H1 (cell line): Measurements from ENCODE around the gene SLC12A2. TPM values are rescaled to one million over a fixed set of nuclear protein-coding genes. Genes with fewer than 3 reads are reported as not detected.

ENCODE experiments used
- CTCF ChIA-PET: fragments of 300-600 bp; sonication (Branson Sonifier 250); formaldehyde crosslinking; loops from one replicate; lab custom pipeline; 2021; ENCODE audit not compliant: partially characterized antibody; lab: Charles Lee
- POLR2A ChIA-PET: fragments of 300-600 bp; sonication (Branson Sonifier 250); formaldehyde crosslinking; loops from one replicate; lab custom pipeline; 2021; ENCODE audit warnings: inconsistent platforms; ENCODE audit not compliant: partially characterized antibody; lab: Charles Lee
- DNase-seq, 2 experiments: peaks; one replicate each; pipeline versions ENCODE4 v3.0.0 to v3.0.0-alpha.2; 2010 to 2022; ENCODE audit warnings: low spot score in 2 of 2, low read depth in 1 of 2, mixed read lengths in 1 of 2
- FAIRE-seq: peaks from 2 replicates; lab custom pipeline; 2011; peaks lifted over from hg19 to GRCh38; lab: Jason Lieb, UNC
- H2AFZ ChIP-seq: 2 replicates; pipeline ENCODE4 v1.8.1; 2012; ENCODE audit warnings: low read length, inconsistent platforms
- H2AK5ac ChIP-seq: 2 replicates; pipeline ENCODE4 v1.6.1; 2013; ENCODE audit warnings: low read depth, low read length
- H2BK120ac ChIP-seq: replicated peaks from 2 replicates; pipeline ENCODE3; 2013; ENCODE audit warnings: low read depth, low read length, inconsistent platforms
- H2BK12ac ChIP-seq: 2 replicates; pipeline ENCODE4 v1.6.1; 2013; ENCODE audit warnings: low read depth, low read length
- H2BK15ac ChIP-seq: 2 replicates; pipeline ENCODE4 v1.6.1; 2013; ENCODE audit warnings: low read length
- H2BK20ac ChIP-seq: 2 replicates; pipeline ENCODE4 v1.6.1; 2013; ENCODE audit warnings: low read length
- H2BK5ac ChIP-seq: 2 replicates; pipeline ENCODE4 v1.6.1; 2013; ENCODE audit warnings: low read depth, low read length
- H3K14ac ChIP-seq: 2 replicates; pipeline ENCODE4 v1.6.1; 2013; ENCODE audit warnings: inconsistent platforms; ENCODE audit not compliant: insufficient read length
- H3K18ac ChIP-seq: 2 replicates; pipeline ENCODE4 v1.6.1; 2013; ENCODE audit warnings: low read length; ENCODE audit errors: extremely low read depth
- H3K23ac ChIP-seq: 2 replicates; pipeline ENCODE4 v1.6.1; 2013; ENCODE audit warnings: inconsistent platforms; ENCODE audit not compliant: insufficient read length
- H3K23me2 ChIP-seq: 2 replicates; pipeline ENCODE4 v1.6.1; 2013; ENCODE audit warnings: low read depth, low read length
- H3K27ac ChIP-seq: 2 replicates; pipeline ENCODE4 v1.6.1; 2011; ENCODE audit warnings: low read depth, low read length, inconsistent platforms
- H3K27me3 ChIP-seq, 4 experiments: replicated peaks in 1 of 4; 1 replicate in 1 of 4; 2 replicates in 3 of 4; pipeline versions ENCODE4 v1.6.1 to v1.8.1; 2011 to 2013; ENCODE audit warnings: low read length in 3 of 4, mild to moderate bottlenecking in 3 of 4, inconsistent platforms in 2 of 4, mixed read lengths in 2 of 4, moderate library complexity in 1 of 4; ENCODE audit not compliant: control insufficient read depth in 3 of 4, insufficient read depth in 3 of 4; ENCODE audit errors: extremely low read depth in 1 of 4
- H3K36me3 ChIP-seq, 4 experiments: 2 replicates each; pipeline versions ENCODE4 v1.6.1 to v1.8.1; 2011 to 2013; ENCODE audit warnings: mild to moderate bottlenecking in 4 of 4, low read length in 3 of 4, moderate library complexity in 2 of 4, control low read depth in 1 of 4, inconsistent platforms in 1 of 4; ENCODE audit not compliant: insufficient read depth in 4 of 4, control insufficient read depth in 2 of 4
- H3K4ac ChIP-seq: replicated peaks from 2 replicates; pipeline ENCODE3; 2013; ENCODE audit warnings: low read length, low read depth, mixed read lengths, inconsistent platforms; ENCODE audit not compliant: insufficient read length
- H3K4me1 ChIP-seq, 4 experiments: replicated peaks in 1 of 4; 1 replicate in 1 of 4; 2 replicates in 3 of 4; pipeline versions ENCODE4 v1.6.1 to v1.8.1; 2011 to 2013; ENCODE audit warnings: low read length in 3 of 4, inconsistent platforms in 2 of 4, mixed read lengths in 1 of 4; ENCODE audit not compliant: insufficient read depth in 4 of 4, control insufficient read depth in 3 of 4
- H3K4me2 ChIP-seq, 2 experiments: 2 replicates each; pipeline versions ENCODE4 v1.6.1 to v1.8.1; 2011 to 2013; ENCODE audit warnings: low read depth in 2 of 2, low read length in 2 of 2, control low read depth in 1 of 2, inconsistent platforms in 1 of 2, mild to moderate bottlenecking in 1 of 2; ENCODE audit not compliant: insufficient read depth in 1 of 2
- H3K4me3 ChIP-seq, 4 experiments: fragments of 200-600, 300-600 bp in 1 of 4; sonication (generic), shearing (Covaris generic), sonication (Bioruptor Twin) in 1 of 4; 2 replicates each; pipeline versions ENCODE4 v1.5.1 to v1.8.1; 2011 to 2016; ENCODE audit warnings: low read length in 4 of 4, low read depth in 3 of 4, control low read depth in 2 of 4, inconsistent platforms in 2 of 4, mild to moderate bottlenecking in 2 of 4, mixed read lengths in 1 of 4, moderate library complexity in 1 of 4; ENCODE audit not compliant: insufficient read depth in 2 of 4; ENCODE audit errors: extremely low read depth in 1 of 4
- H3K56ac ChIP-seq: replicated peaks from 2 replicates; pipeline ENCODE3; 2013; ENCODE audit warnings: low read depth, mild to moderate bottlenecking, mixed read lengths, low read length, inconsistent platforms; ENCODE audit not compliant: insufficient read length
- H3K79me1 ChIP-seq: 2 replicates; pipeline ENCODE4 v1.6.1; 2013; ENCODE audit warnings: low read depth, low read length, control low read depth
- H3K79me2 ChIP-seq, 2 experiments: 2 replicates each; pipeline versions ENCODE4 v1.6.1 to v1.8.1; 2012 to 2013; ENCODE audit warnings: low read length in 2 of 2, mild to moderate bottlenecking in 2 of 2, inconsistent platforms in 1 of 2; ENCODE audit not compliant: insufficient read depth in 2 of 2, control insufficient read depth in 1 of 2
- H3K9ac ChIP-seq, 4 experiments: replicated peaks in 1 of 4; 1 replicate in 1 of 4; 2 replicates in 3 of 4; pipeline versions ENCODE4 v1.6.1 to v1.8.1; 2011 to 2013; ENCODE audit warnings: low read depth in 3 of 4, low read length in 3 of 4, control low read depth in 2 of 4, mild to moderate bottlenecking in 2 of 4, moderate library complexity in 2 of 4, inconsistent platforms in 1 of 4; ENCODE audit errors: extremely low read depth in 1 of 4
- H3K9me3 ChIP-seq, 2 experiments: 2 replicates each; pipeline versions ENCODE4 v1.6.1 to v1.8.1; 2012 to 2013; ENCODE audit warnings: mild to moderate bottlenecking in 2 of 2, moderate library complexity in 2 of 2, control low read depth in 1 of 2, inconsistent platforms in 1 of 2, low read depth in 1 of 2, low read length in 1 of 2, mixed read lengths in 1 of 2; ENCODE audit not compliant: insufficient read depth in 2 of 2
- H4K20me1 ChIP-seq, 2 experiments: replicated peaks in 1 of 2; 2 replicates each; pipeline versions ENCODE3 to v1.8.1; 2011 to 2013; ENCODE audit warnings: inconsistent platforms in 2 of 2, low read length in 2 of 2, mild to moderate bottlenecking in 1 of 2; ENCODE audit not compliant: insufficient read depth in 2 of 2, control insufficient read depth in 1 of 2
- H4K5ac ChIP-seq: 2 replicates; pipeline ENCODE4 v1.6.1; 2013; ENCODE audit warnings: low read length, low read depth, mixed read lengths, inconsistent platforms; ENCODE audit not compliant: insufficient read length
- H4K8ac ChIP-seq: 2 replicates; pipeline ENCODE4 v1.8.0; 2013; ENCODE audit warnings: mild to moderate bottlenecking, moderate library complexity, low read length, inconsistent platforms; ENCODE audit not compliant: insufficient read depth; ENCODE audit errors: extremely low read depth
- H4K91ac ChIP-seq: replicated peaks from 2 replicates; pipeline ENCODE3; 2013; ENCODE audit warnings: low read length, mixed read lengths, inconsistent platforms; ENCODE audit not compliant: insufficient read length
- RAD21 ChIP-seq, 2 experiments: IDR thresholded peaks in 1 of 2; conservative IDR thresholded peaks in 1 of 2; 2 replicates each; pipeline ENCODE4 v1.6.1; 2011; ENCODE audit warnings: low read depth in 2 of 2, low read length in 2 of 2, improper control_type of control experiment in 1 of 2, inconsistent platforms in 1 of 2, mild to moderate bottlenecking in 1 of 2, moderate library complexity in 1 of 2
- TEAD4 ChIP-seq: IDR thresholded peaks from 2 replicates; pipeline ENCODE4 v1.6.1; 2012; ENCODE audit warnings: low read depth, low read length, inconsistent platforms, mixed read lengths
- polyA plus RNA-seq, 7 experiments: library from polyadenylated mRNA; depleted of rRNA in 3 of 7; stranded (reverse) in 5 of 7; unstranded in 2 of 7; fragments of >200 nt in 5 of 7; fragments of 200-250 nt in 2 of 7; gene quantifications; 1 replicate in 5 of 7; 2 replicates in 1 of 7; 4 replicates in 1 of 7; pipeline versions ENCODE4 v1.2.1 to v1.2.3, GENCODE V29; 2011 to 2013; ENCODE audit warnings: missing spikeins in 2 of 7, mixed read lengths in 2 of 7
- total RNA-seq: library from RNA; stranded (reverse); fragmentation: NEBNext Ultra II Directional; extraction: Animal tissue kit (Norgen Biotek cat#: 25700); gene quantifications from 2 replicates; pipeline ENCODE4 v1.2.1, GENCODE V29; 2021

The SLC12A2 gene
- total and polyA plus RNA-seq, 2 of the 8 experiments (the other 6 are each of a cell fraction or from before 2014, with no cell fraction given), result 2.6 to 16.2 TPM

DNA sequence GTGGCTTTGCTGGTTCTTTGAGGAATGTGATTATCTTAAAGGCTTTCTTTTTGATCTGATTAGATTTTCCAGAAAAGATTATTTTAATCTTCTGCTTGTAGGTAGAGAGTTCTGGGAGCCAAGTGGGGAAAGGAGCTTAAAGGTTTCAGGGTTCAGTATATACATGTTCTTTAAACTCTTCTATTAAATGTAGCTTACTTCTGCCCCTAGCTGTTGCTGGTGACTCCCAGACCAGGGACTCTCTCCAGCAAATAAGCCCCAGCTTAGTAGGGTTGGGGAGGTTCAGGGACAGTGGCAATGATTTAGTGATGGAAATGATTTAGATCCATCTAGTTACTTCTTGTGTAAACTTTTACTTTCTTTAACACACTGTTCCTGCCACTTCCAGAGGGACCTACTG is 72.2 kb downstream of the SLC12A2 start:
- H4K5ac ChIP-seq, result no peak overlapping the region
- no peaks in the 10 kb centered on the region for H3K27me3 ChIP-seq
- no peak overlapping the region for H2BK120ac ChIP-seq
- no peak overlapping the region for H3K56ac ChIP-seq
- H4K91ac ChIP-seq, result no peak overlapping the region
- H2BK15ac ChIP-seq, result no peak overlapping the region
- H3K4me1 ChIP-seq, result no peaks in the 10 kb centered on the region
- TF ChIP-seq TEAD4 (no peak), RAD21 (IDR thresholded peaks at IDR 0.05 in 1 of 2, conservative IDR thresholded peaks at IDR 0.05 in 1 of 2; ENCODE audit: low read depth in 2 of 2, low read length in 2 of 2) (0 out of 4 replicates have a peak, but pooled peaks of 1 of the 2 experiments have one; percentile 7)
- TF ChIP-seq, all 59 proteins: peak for 1
- H2AFZ ChIP-seq, result no peak overlapping the region
- no peak overlapping the region for H3K4me2 ChIP-seq
- H3K4ac ChIP-seq, result no peak overlapping the region
- no peak overlapping the region for H2BK12ac ChIP-seq
- FAIRE-seq (no peak), DNase-seq (no peak)
- no peak overlapping the region for H3K18ac ChIP-seq
- H3K23me2 ChIP-seq, result no peaks in the 10 kb centered on the region; the same call in 1 of the 2 replicates
- no peaks in the 10 kb centered on the region for H3K9me3 ChIP-seq
- no peak overlapping the region for H3K9ac ChIP-seq
- no peaks in the 10 kb centered on the region for H3K79me2 ChIP-seq
- no peak overlapping the region for H2BK5ac ChIP-seq
- H3K27ac ChIP-seq, result no peak overlapping the region
- no peak overlapping the region for H4K8ac ChIP-seq
- no peak overlapping the region for H3K23ac ChIP-seq
- no peaks in the 10 kb centered on the region for H4K20me1 ChIP-seq
- H3K36me3 ChIP-seq, result peaks cover 0 to 6% (median 0%) of the 10 kb centered on the region in 4 experiments; a peak in 3 of 8 replicates
- H3K14ac ChIP-seq, result no peak overlapping the region
- no peak overlapping the region for H2AK5ac ChIP-seq
- no peak overlapping the region for H2BK20ac ChIP-seq
- no peak overlapping the region for H3K4me3 ChIP-seq
- ChIA-PET CTCF (interaction anchor here (0.5 to 1.7 kb wide), 5 partner anchors 13 to 246 kb away, joined by 3 to 5 read pairs (median 3); no protein-coding TSS in a partner anchor), POLR2A (no interaction called here)
- no peaks in the 10 kb centered on the region for H3K79me1 ChIP-seq
